SK-N-SH treated with all-trans-retinoic acid at 6 μM for 48 hours (cell line): Measurements from ENCODE around the gene BCAT1.

Source experiments
- ATAC-seq: fragments of 200-7000 bp; cut with Tn5 transposase; 3 replicates; pipeline ENCODE4 v1.9.1; 2020; ENCODE audit warnings: mild to moderate bottlenecking, moderate library complexity
- ARNTL ChIP-seq: fragments of 450-650 bp; formaldehyde crosslinking; IDR thresholded peaks from 2 replicates; pipeline ENCODE4 v1.5.0; 2020; ENCODE audit warnings: low read depth, mild to moderate bottlenecking, moderate library complexity, borderline replicate concordance
- BACH2 ChIP-seq: fragments of 250-450 bp; sonication (Bioruptor Pico); IDR thresholded peaks from 2 replicates; pipeline ENCODE4 v1.9.0; 2021; ENCODE audit warnings: mild to moderate bottlenecking, borderline replicate concordance
- CSDC2 ChIP-seq: fragments of 250-450 bp; sonication (Bioruptor Pico); IDR thresholded peaks from 2 replicates; pipeline ENCODE4 v1.5.0; 2020; ENCODE audit warnings: mild to moderate bottlenecking, moderate library complexity
- CSRNP3 ChIP-seq: fragments of 250-450 bp; sonication (Bioruptor Pico); IDR thresholded peaks from 2 replicates; pipeline ENCODE4 v1.5.1; 2021; ENCODE audit warnings: mild to moderate bottlenecking, moderate library complexity
- GLIS3 ChIP-seq: fragments of 250-450 bp; sonication (Bioruptor Pico); IDR thresholded peaks from 2 replicates; pipeline ENCODE4 v1.5.0; 2020; ENCODE audit warnings: mild to moderate bottlenecking, moderate library complexity
- OSR1 ChIP-seq: fragments of 250-450 bp; sonication (Bioruptor Pico); IDR thresholded peaks from 2 replicates; pipeline ENCODE4 v1.8.0; 2022; ENCODE audit warnings: moderate library complexity, mild to moderate bottlenecking, inconsistent platforms
- POU6F1 ChIP-seq: fragments of 250-450 bp; sonication (Bioruptor Pico); IDR thresholded peaks from 2 replicates; pipeline ENCODE4 v1.8.0; 2021; ENCODE audit warnings: low read depth, mild to moderate bottlenecking, moderate library complexity, borderline replicate concordance
- PPARA ChIP-seq: fragments of 250-450 bp; sonication (Bioruptor Pico); IDR thresholded peaks from 2 replicates; pipeline ENCODE4 v1.5.0; 2020; ENCODE audit warnings: mild to moderate bottlenecking, borderline replicate concordance
- RARB ChIP-seq: fragments of 250-450 bp; sonication (Bioruptor Pico); IDR thresholded peaks from 2 replicates; pipeline ENCODE4 v1.8.0; 2021; ENCODE audit warnings: mild to moderate bottlenecking, moderate library complexity
- SNAI2 ChIP-seq: fragments of 250-450 bp; sonication (Bioruptor Pico); IDR thresholded peaks from 2 replicates; pipeline ENCODE4 v1.5.0; 2020; ENCODE audit warnings: mild to moderate bottlenecking, moderate library complexity
- TCF4 ChIP-seq: fragments of 250-450 bp; sonication (Bioruptor Pico); IDR thresholded peaks from 2 replicates; pipeline ENCODE4 v1.8.0; 2021; ENCODE audit warnings: mild to moderate bottlenecking, moderate library complexity, borderline replicate concordance
- TOX ChIP-seq: fragments of 250-450 bp; sonication (Bioruptor Pico); IDR thresholded peaks from 2 replicates; pipeline ENCODE4 v1.8.0; 2021; ENCODE audit warnings: mild to moderate bottlenecking, moderate library complexity, borderline replicate concordance
- TSHZ2 ChIP-seq: fragments of 250-450 bp; sonication (Bioruptor Pico); IDR thresholded peaks from 2 replicates; pipeline ENCODE4 v1.5.0; 2020; ENCODE audit warnings: mild to moderate bottlenecking, moderate library complexity
- ZC3H10 ChIP-seq: fragments of 250-450 bp; sonication (Bioruptor Pico); IDR thresholded peaks from 2 replicates; pipeline ENCODE4 v1.5.1; 2021; ENCODE audit warnings: mild to moderate bottlenecking, moderate library complexity
- ZFP3 ChIP-seq: fragments of 250-450 bp; sonication (Bioruptor Pico); IDR thresholded peaks from 2 replicates; pipeline ENCODE4 v1.5.0; 2020; ENCODE audit warnings: mild to moderate bottlenecking, moderate library complexity
- ZFP30 ChIP-seq: fragments of 450-650 bp; formaldehyde crosslinking; IDR thresholded peaks from 2 replicates; pipeline ENCODE4 v1.5.0; 2022; ENCODE audit warnings: mild to moderate bottlenecking, moderate library complexity
- ZNF565 ChIP-seq: fragments of 450-650 bp; formaldehyde crosslinking; conservative IDR thresholded peaks from 2 replicates; pipeline ENCODE4 v1.5.0; 2020; ENCODE audit warnings: low read depth, mild to moderate bottlenecking, moderate library complexity
- ZNF70 ChIP-seq: fragments of 450-650 bp; formaldehyde crosslinking; IDR thresholded peaks from 2 replicates; pipeline ENCODE4 v1.5.0; 2020; ENCODE audit warnings: mild to moderate bottlenecking, moderate library complexity
- ZNF8 ChIP-seq: fragments of 450-650 bp; formaldehyde crosslinking; IDR thresholded peaks from 2 replicates; pipeline ENCODE4 v1.5.0; 2020; ENCODE audit warnings: mild to moderate bottlenecking, moderate library complexity

BCAT1 gene

GRCh38 chr12:24820872-24821271 is 128.0 kb downstream of the BCAT1 start (continued):
- TF ChIP-seq TSHZ2 (CRISPR knock-in tag) (no peak), BACH2 (CRISPR knock-in tag) (no peak), ZNF8 (CRISPR knock-in tag) (no peak), GLIS3 (no peak), ARNTL (CRISPR knock-in tag) (no peak), ZC3H10 (CRISPR knock-in tag) (no peak), PPARA (CRISPR knock-in tag) (no peak), ZFP30 (no peak), TOX (CRISPR knock-in tag) (no peak), ZNF565 (CRISPR knock-in tag) (no peak)

- no peak for TF ChIP-seq CSRNP3 (CRISPR knock-in tag)
- TF ChIP-seq BACH2 (CRISPR knock-in tag), result no peak
- no peak for TF ChIP-seq ZFP3 (CRISPR knock-in tag)
- ATAC-seq, result no peak
Observed at GRCh38 chr12:24818351-24818750, 130.6 kb downstream of the BCAT1 start.

- TF ChIP-seq ZC3H10 (CRISPR knock-in tag) (no peak), TSHZ2 (CRISPR knock-in tag) (no peak), CSRNP3 (CRISPR knock-in tag) (no peak), TCF4 (CRISPR knock-in tag) (no peak), GLIS3 (no peak), RARB (CRISPR knock-in tag) (no peak), ZNF565 (CRISPR knock-in tag) (no peak), OSR1 (CRISPR knock-in tag) (no peak), ZFP3 (CRISPR knock-in tag) (no peak), CSDC2 (no peak)
- ATAC-seq, result no peak
Observed at GRCh38 chr12:24815114-24815423, 133.8 kb downstream of the BCAT1 start.

- no peak for ATAC-seq
- TF ChIP-seq ZNF8 (CRISPR knock-in tag) (no peak), OSR1 (CRISPR knock-in tag) (no peak), SNAI2 (no peak), POU6F1 (CRISPR knock-in tag) (no peak), ZNF70 (CRISPR knock-in tag) (no peak)
Observed at GRCh38 chr12:24814379-24815113, 134.4 kb downstream of the BCAT1 start.
